Measurements from ENCODE around the gene CNNM2.

CNNM2 gene

GRCh38 chr10:102917962-102918816 lies at the start of gene CNNM2:
Gene CNNM2, plus strand, starts transcription at chr10:102918294. Its CDS starts 187 bp downstream, at chr10:102918481.
- DNase-seq, result peak; percentile 97

- DNase-seq, result no peak
Measured at GRCh38 chr10:102868911-102869257, 49.2 kb upstream of the CNNM2 start.

GRCh38 chr10:102869258-102870198 lies 48.6 kb upstream of the CNNM2 start, which contains the start of gene AS3MT:
Gene AS3MT, plus strand, starts transcription at chr10:102869470. Its CDS starts 123 bp downstream, at chr10:102869593.
- DNase-seq, result no peak

- DNase-seq, result no peak
Measured at GRCh38 chr10:102870221-102870620, 47.9 kb upstream of the CNNM2 start.

- no peak for DNase-seq
Measured at GRCh38 chr10:102872163-102872562, 45.9 kb upstream of the CNNM2 start.

GRCh38 chr10:102876747-102877153 lies 41.3 kb upstream of the CNNM2 start:
- no peak for DNase-seq

- DNase-seq, result no peak
Measured at GRCh38 chr10:102878629-102879028, 39.5 kb upstream of the CNNM2 start.

- no peak for DNase-seq
Measured at GRCh38 chr10:102880256-102880655, 37.8 kb upstream of the CNNM2 start.

GRCh38 chr10:102888048-102888447 lies 30.0 kb upstream of the CNNM2 start:
- no peak for DNase-seq

GRCh38 chr10:102894466-102895213 lies 23.5 kb upstream of the CNNM2 start:
- no peak for DNase-seq

- no peak for DNase-seq
Measured at GRCh38 chr10:102900006-102900405, 18.1 kb upstream of the CNNM2 start.

- DNase-seq, result no peak
Measured at GRCh38 chr10:102904346-102904745, 13.7 kb upstream of the CNNM2 start.

- no peak for DNase-seq
Measured at GRCh38 chr10:102906507-102906906, 11.6 kb upstream of the CNNM2 start.

- DNase-seq, result no peak
Measured at GRCh38 chr10:102914781-102915180, 3.3 kb upstream of the CNNM2 start.

GRCh38 chr10:102916173-102916572 lies 1.9 kb upstream of the CNNM2 start:
- DNase-seq, result no peak

- DNase-seq, result peak; percentile 55
Measured at GRCh38 chr10:102917314-102917961, 656 bp upstream of the CNNM2 start.

- DNase-seq, result no peak
Measured at GRCh38 chr10:102918817-102919245, 737 bp downstream of the CNNM2 start.

GRCh38 chr10:102919246-102919959 lies 1.3 kb downstream of the CNNM2 start:
- DNase-seq, result no peak

GRCh38 chr10:102919992-102920739 lies 2.1 kb downstream of the CNNM2 start:
- DNase-seq, result no peak

GRCh38 chr10:102923601-102924000 lies 5.5 kb downstream of the CNNM2 start:
- DNase-seq, result no peak

GRCh38 chr10:102926842-102927241 lies 8.7 kb downstream of the CNNM2 start:
- DNase-seq, result no peak
